Calu3 (cell line): ENCODE results near the gene ZFP62. TPM values are rescaled to one million over a fixed set of nuclear protein-coding genes. Genes with fewer than 3 reads are reported as not detected.
A peak's percentile ranks its signal among the peaks of the same experiment; 100 is the strongest.

Source experiments
- BruUV-seq: library from RNA; stranded (reverse); fragments of 400-500 nt; replicated peaks from 2 replicates; lab custom pipeline; 2021; lab: Mats Ljungman, UMichigan
- CTCF ChIA-PET: fragments of 300-600 bp; sonication (Branson Sonifier 250); formaldehyde crosslinking; loops from one replicate; lab custom pipeline; 2022; ENCODE audit warnings: antibody characterized with exemption; lab: Charles Lee
- DNase-seq: peaks from one replicate; pipeline ENCODE4 v3.0.0; 2022
- H3K27ac Mint-ChIP-seq: one replicate; pipeline ENCODE4 v1.8.0; 2022; ENCODE audit warnings: mixed read lengths; ENCODE audit not compliant: unreplicated experiment
- H3K27me3 Mint-ChIP-seq: one replicate; pipeline ENCODE4 v1.8.0; 2022; ENCODE audit warnings: mixed read lengths; ENCODE audit not compliant: unreplicated experiment
- H3K36me3 Mint-ChIP-seq: one replicate; pipeline ENCODE4 v1.8.0; 2022; ENCODE audit warnings: mild to moderate bottlenecking, moderate library complexity, mixed read lengths; ENCODE audit not compliant: insufficient read depth, unreplicated experiment
- H3K4me1 Mint-ChIP-seq: one replicate; pipeline ENCODE4 v1.8.0; 2022; ENCODE audit warnings: mild to moderate bottlenecking, low read depth, mixed read lengths; ENCODE audit not compliant: unreplicated experiment
- H3K4me3 Mint-ChIP-seq: one replicate; pipeline ENCODE4 v1.8.0; 2022; ENCODE audit warnings: mild to moderate bottlenecking, low read depth, moderate library complexity, mixed read lengths; ENCODE audit not compliant: unreplicated experiment
- H3K9me3 Mint-ChIP-seq: one replicate; pipeline ENCODE4 v1.8.0; 2022; ENCODE audit warnings: low read depth, mixed read lengths; ENCODE audit not compliant: unreplicated experiment
- CTCF ChIP-seq: fragments of 200-600 bp; IDR thresholded peaks from one replicate; pipeline ENCODE4 v1.8.0; 2022; ENCODE audit warnings: antibody characterized with exemption; ENCODE audit not compliant: unreplicated experiment
- intact Hi-C: fragments of 100-400 bp; cut with micrococcal nuclease; formaldehyde crosslinking; loops from one replicate; pipeline ENCODE4 v1.10.0; 2022; ENCODE audit not compliant: unreplicated experiment
- total RNA-seq: library from RNA; stranded (reverse); gene quantifications from 2 replicates; pipeline ENCODE4 v1.2.3, GENCODE V29; 2022

The ZFP62 gene
- total RNA-seq, 1 experiment from 2014 or later = 46.4 TPM

- CTCF ChIA-PET = interaction anchor here (0.6 to 1.7 kb wide), 6 partner anchors 9 to 428 kb away, joined by 3 to 7 read pairs (median 4); partner anchors contain the start of gene ZFP62
- peak; percentile 85 for DNase-seq
- Mint-ChIP-seq H3K4me1 (peaks cover 40% of the 10 kb centered on the region), H3K4me3 (peak overlapping the region; percentile 0), H3K27ac (peak overlapping the region; percentile 30), H3K36me3 (peaks cover 18% of the 10 kb centered on the region), H3K27me3 (no peaks in the 10 kb centered on the region), H3K9me3 (peaks cover 3% of the 10 kb centered on the region)
- TF ChIP-seq CTCF = no peak
- no TSS peak for BruUV-seq
- intact Hi-C loops = loop anchor here (2.0 kb wide), 3 partner anchors 17 to 41 kb away; partner anchors contain the start of gene ZFP62
Observed at GRCh38 chr5:180825768-180826525, 35.1 kb downstream of the ZFP62 start.

GRCh38 chr5:180824630-180825476 lies 36.2 kb downstream of the ZFP62 start:
- Mint-ChIP-seq H3K4me3 (no peak overlapping the region), H3K27me3 (no peaks in the 10 kb centered on the region), H3K9me3 (peaks cover 3% of the 10 kb centered on the region), H3K27ac (peak overlapping the region; percentile 30), H3K36me3 (peaks cover 7% of the 10 kb centered on the region), H3K4me1 (peaks cover 34% of the 10 kb centered on the region)
- intact Hi-C loops = no loop called here
- DNase-seq = no peak
- BruUV-seq = no TSS peak
- CTCF ChIA-PET = interaction anchor here (0.6 to 1.7 kb wide), 3 partner anchors 8 to 36 kb away, joined by 3 to 7 read pairs (median 5); partner anchors contain the start of gene ZFP62
- no peak for TF ChIP-seq CTCF

GRCh38 chr5:180823940-180824629 lies 37.0 kb downstream of the ZFP62 start:
- Mint-ChIP-seq H3K4me3 (no peak overlapping the region), H3K9me3 (no peaks in the 10 kb centered on the region), H3K36me3 (no peaks in the 10 kb centered on the region), H3K27ac (no peak overlapping the region), H3K27me3 (no peaks in the 10 kb centered on the region), H3K4me1 (peaks cover 27% of the 10 kb centered on the region)
- intact Hi-C loops = no loop called here
- no peak for TF ChIP-seq CTCF
- no peak for DNase-seq
- CTCF ChIA-PET = no interaction called here
- BruUV-seq = no TSS peak

GRCh38 chr5:180823346-180823745 lies 37.7 kb downstream of the ZFP62 start:
- DNase-seq = no peak
- BruUV-seq = no TSS peak
- TF ChIP-seq CTCF = no peak
- Mint-ChIP-seq H3K27ac (no peak overlapping the region), H3K36me3 (no peaks in the 10 kb centered on the region), H3K4me3 (no peak overlapping the region), H3K27me3 (no peaks in the 10 kb centered on the region), H3K9me3 (no peaks in the 10 kb centered on the region), H3K4me1 (peaks cover 23% of the 10 kb centered on the region)
- intact Hi-C loops = no loop called here
- CTCF ChIA-PET = no interaction called here
